Spleen (tissue), 7 donors: ENCODE data around the gene DRC1.

Experiments
- CTCF ChIP-seq, 11 experiments: fragments of 200-600 bp in 7 of 11; fragments of 450-650 bp in 4 of 11; sonication (generic) in 4 of 11; IDR thresholded peaks in 8 of 11; conservative IDR thresholded peaks in 3 of 11; 1 replicate in 7 of 11; 2 replicates in 4 of 11; pipeline versions ENCODE4 v1.4.0 to v1.8.0; 2016 to 2021; ENCODE audit warnings: antibody characterized with exemption in 11 of 11, inconsistent platforms in 4 of 11, mild to moderate bottlenecking in 1 of 11
- POLR2A ChIP-seq, 3 donors: fragments of 450-650 bp; IDR thresholded peaks; one replicate each; pipeline ENCODE4 v1.5.1; 2017; ENCODE audit warnings: antibody characterized with exemption in 3 of 3, mild to moderate bottlenecking in 1 of 3
- POLR2AphosphoS5 ChIP-seq, 3 donors: sonication (generic); formaldehyde crosslinking; IDR thresholded peaks; one replicate each; pipeline ENCODE4 v1.5.1; 2017; ENCODE audit warnings: antibody characterized with exemption in 3 of 3
- donor health status: DM: no; HTN: no; CAD: no; lungs with moderate emphysema.
- donor health status: DM: no; HTN: no; CAD: no.
- donor health status: DM: no; HTN: no; CAD: no.

GRCh38 chr2:26442301-26442700 lies 40.6 kb downstream of the DRC1 start:
- TF ChIP-seq POLR2A (IDR thresholded peaks at IDR 0.05) (no peak), CTCF (IDR thresholded peaks at IDR 0.05 in 8 of 11, conservative IDR thresholded peaks at IDR 0.05 in 3 of 11) (no peak), POLR2AphosphoS5 (IDR thresholded peaks at IDR 0.05) (no peak)
